ENCODE results near the gene TMED10.

GRCh38 chr14:75175677-75176141 lies 703 bp downstream of the TMED10 start:
- TF ChIP-seq CREB1 (IDR thresholded peaks at IDR 0.05; ENCODE audit: low read depth) (no peak), TAF1 (IDR thresholded peaks at IDR 0.05; ENCODE audit: low read depth) (no peak), CEBPB (IDR thresholded peaks at IDR 0.05) (no peak), ZBTB7A (IDR thresholded peaks at IDR 0.05; ENCODE audit: low read depth) (no peak)
- TF ChIP-seq, protein P1, sequence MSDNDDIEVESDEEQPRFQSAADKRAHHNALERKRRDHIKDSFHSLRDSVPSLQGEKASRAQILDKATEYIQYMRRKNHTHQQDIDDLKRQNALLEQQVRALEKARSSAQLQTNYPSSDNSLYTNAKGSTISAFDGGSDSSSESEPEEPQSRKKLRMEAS (IDR thresholded peaks at IDR 0.05), result no peak
